SK-N-SH treated with all-trans-retinoic acid at 6 μM for 48 hours (cell line): ENCODE measurements around the gene EGFL8.

Experiments
- ATAC-seq: fragments of 200-7000 bp; cut with Tn5 transposase; 3 replicates; pipeline ENCODE4 v1.9.1; 2020; ENCODE audit warnings: mild to moderate bottlenecking, moderate library complexity
- ARNTL ChIP-seq: fragments of 450-650 bp; formaldehyde crosslinking; IDR thresholded peaks from 2 replicates; pipeline ENCODE4 v1.5.0; 2020; ENCODE audit warnings: low read depth, mild to moderate bottlenecking, moderate library complexity, borderline replicate concordance
- BACH2 ChIP-seq: fragments of 250-450 bp; sonication (Bioruptor Pico); IDR thresholded peaks from 2 replicates; pipeline ENCODE4 v1.9.0; 2021; ENCODE audit warnings: mild to moderate bottlenecking, borderline replicate concordance
- CSDC2 ChIP-seq: fragments of 250-450 bp; sonication (Bioruptor Pico); IDR thresholded peaks from 2 replicates; pipeline ENCODE4 v1.5.0; 2020; ENCODE audit warnings: mild to moderate bottlenecking, moderate library complexity
- ESRRG ChIP-seq: fragments of 250-450 bp; sonication (Bioruptor Pico); IDR thresholded peaks from 2 replicates; pipeline ENCODE4 v1.6.1; 2021; ENCODE audit warnings: mild to moderate bottlenecking
- GLIS3 ChIP-seq: fragments of 250-450 bp; sonication (Bioruptor Pico); IDR thresholded peaks from 2 replicates; pipeline ENCODE4 v1.5.0; 2020; ENCODE audit warnings: mild to moderate bottlenecking, moderate library complexity
- ISL1 ChIP-seq: fragments of 250-450 bp; sonication (Bioruptor Pico); IDR thresholded peaks from 2 replicates; pipeline ENCODE4 v2.1.2; 2022; ENCODE audit warnings: mild to moderate bottlenecking, moderate library complexity
- OSR1 ChIP-seq: fragments of 250-450 bp; sonication (Bioruptor Pico); IDR thresholded peaks from 2 replicates; pipeline ENCODE4 v1.8.0; 2022; ENCODE audit warnings: moderate library complexity, mild to moderate bottlenecking, inconsistent platforms
- PPARA ChIP-seq: fragments of 250-450 bp; sonication (Bioruptor Pico); IDR thresholded peaks from 2 replicates; pipeline ENCODE4 v1.5.0; 2020; ENCODE audit warnings: mild to moderate bottlenecking, borderline replicate concordance
- RARB ChIP-seq: fragments of 250-450 bp; sonication (Bioruptor Pico); IDR thresholded peaks from 2 replicates; pipeline ENCODE4 v1.8.0; 2021; ENCODE audit warnings: mild to moderate bottlenecking, moderate library complexity
- SNAI2 ChIP-seq: fragments of 250-450 bp; sonication (Bioruptor Pico); IDR thresholded peaks from 2 replicates; pipeline ENCODE4 v1.5.0; 2020; ENCODE audit warnings: mild to moderate bottlenecking, moderate library complexity
- TCF4 ChIP-seq: fragments of 250-450 bp; sonication (Bioruptor Pico); IDR thresholded peaks from 2 replicates; pipeline ENCODE4 v1.8.0; 2021; ENCODE audit warnings: mild to moderate bottlenecking, moderate library complexity, borderline replicate concordance
- TOX ChIP-seq: fragments of 250-450 bp; sonication (Bioruptor Pico); IDR thresholded peaks from 2 replicates; pipeline ENCODE4 v1.8.0; 2021; ENCODE audit warnings: mild to moderate bottlenecking, moderate library complexity, borderline replicate concordance
- ZC3H10 ChIP-seq: fragments of 250-450 bp; sonication (Bioruptor Pico); IDR thresholded peaks from 2 replicates; pipeline ENCODE4 v1.5.1; 2021; ENCODE audit warnings: mild to moderate bottlenecking, moderate library complexity
- ZFP3 ChIP-seq: fragments of 250-450 bp; sonication (Bioruptor Pico); IDR thresholded peaks from 2 replicates; pipeline ENCODE4 v1.5.0; 2020; ENCODE audit warnings: mild to moderate bottlenecking, moderate library complexity
- ZFP30 ChIP-seq: fragments of 450-650 bp; formaldehyde crosslinking; IDR thresholded peaks from 2 replicates; pipeline ENCODE4 v1.5.0; 2022; ENCODE audit warnings: mild to moderate bottlenecking, moderate library complexity
- ZNF565 ChIP-seq: fragments of 450-650 bp; formaldehyde crosslinking; conservative IDR thresholded peaks from 2 replicates; pipeline ENCODE4 v1.5.0; 2020; ENCODE audit warnings: low read depth, mild to moderate bottlenecking, moderate library complexity
- ZNF70 ChIP-seq: fragments of 450-650 bp; formaldehyde crosslinking; IDR thresholded peaks from 2 replicates; pipeline ENCODE4 v1.5.0; 2020; ENCODE audit warnings: mild to moderate bottlenecking, moderate library complexity
- TF ChIP-seq, protein P1 (sequence below): fragments of 250-450 bp; sonication (Bioruptor Pico); IDR thresholded peaks from 2 replicates; pipeline ENCODE4 v1.5.0; 2020; ENCODE audit warnings: mild to moderate bottlenecking, moderate library complexity
- TF ChIP-seq, protein P2 (sequence below): fragments of 250-450 bp; sonication (Bioruptor Pico); IDR thresholded peaks from 2 replicates; pipeline ENCODE4 v1.5.1; 2020; ENCODE audit warnings: low read depth, mild to moderate bottlenecking, moderate library complexity
- TF ChIP-seq, protein P3 (sequence below): fragments of 250-450 bp; sonication (Bioruptor Pico); IDR thresholded peaks from 2 replicates; pipeline ENCODE4 v1.8.0; 2020; ENCODE audit warnings: mild to moderate bottlenecking, moderate library complexity, borderline replicate concordance
- TF ChIP-seq, protein P4 (sequence below): fragments of 250-450 bp; sonication (Bioruptor Pico); IDR thresholded peaks from 2 replicates; pipeline ENCODE4 v1.8.0; 2021; ENCODE audit warnings: low read depth, mild to moderate bottlenecking, moderate library complexity, borderline replicate concordance

Gene EGFL8

DNA sequence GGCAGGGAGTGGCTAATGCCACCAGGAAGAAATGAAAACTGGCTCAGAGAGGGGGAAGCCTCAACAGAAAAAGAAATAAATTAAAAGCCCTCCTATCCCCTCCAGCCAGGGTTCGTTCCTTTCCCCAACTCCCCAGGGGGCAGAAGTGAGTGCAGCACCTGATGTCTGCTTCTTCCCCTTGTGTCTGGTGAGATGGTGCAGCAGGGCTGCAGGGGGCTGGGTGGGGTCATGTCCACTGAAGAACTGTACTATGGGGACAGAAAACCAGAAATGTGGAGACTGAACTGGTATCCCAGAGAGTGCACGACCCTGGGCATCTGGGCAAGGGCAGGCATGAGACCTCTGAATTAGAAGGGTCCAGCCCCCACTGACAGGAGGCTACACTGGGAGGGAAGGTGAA, 4.0 kb downstream of the EGFL8 start (continued):
- TF ChIP-seq, protein P1, sequence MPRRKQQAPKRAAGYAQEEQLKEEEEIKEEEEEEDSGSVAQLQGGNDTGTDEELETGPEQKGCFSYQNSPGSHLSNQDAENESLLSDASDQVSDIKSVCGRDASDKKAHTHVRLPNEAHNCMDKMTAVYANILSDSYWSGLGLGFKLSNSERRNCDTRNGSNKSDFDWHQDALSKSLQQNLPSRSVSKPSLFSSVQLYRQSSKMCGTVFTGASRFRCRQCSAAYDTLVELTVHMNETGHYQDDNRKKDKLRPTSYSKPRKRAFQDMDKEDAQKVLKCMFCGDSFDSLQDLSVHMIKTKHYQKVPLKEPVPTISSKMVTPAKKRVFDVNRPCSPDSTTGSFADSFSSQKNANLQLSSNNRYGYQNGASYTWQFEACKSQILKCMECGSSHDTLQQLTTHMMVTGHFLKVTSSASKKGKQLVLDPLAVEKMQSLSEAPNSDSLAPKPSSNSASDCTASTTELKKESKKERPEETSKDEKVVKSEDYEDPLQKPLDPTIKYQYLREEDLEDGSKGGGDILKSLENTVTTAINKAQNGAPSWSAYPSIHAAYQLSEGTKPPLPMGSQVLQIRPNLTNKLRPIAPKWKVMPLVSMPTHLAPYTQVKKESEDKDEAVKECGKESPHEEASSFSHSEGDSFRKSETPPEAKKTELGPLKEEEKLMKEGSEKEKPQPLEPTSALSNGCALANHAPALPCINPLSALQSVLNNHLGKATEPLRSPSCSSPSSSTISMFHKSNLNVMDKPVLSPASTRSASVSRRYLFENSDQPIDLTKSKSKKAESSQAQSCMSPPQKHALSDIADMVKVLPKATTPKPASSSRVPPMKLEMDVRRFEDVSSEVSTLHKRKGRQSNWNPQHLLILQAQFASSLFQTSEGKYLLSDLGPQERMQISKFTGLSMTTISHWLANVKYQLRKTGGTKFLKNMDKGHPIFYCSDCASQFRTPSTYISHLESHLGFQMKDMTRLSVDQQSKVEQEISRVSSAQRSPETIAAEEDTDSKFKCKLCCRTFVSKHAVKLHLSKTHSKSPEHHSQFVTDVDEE (CRISPR knock-in tag) = no peak
- no peak for TF ChIP-seq ZNF565 (CRISPR knock-in tag)
- TF ChIP-seq, protein P2, sequence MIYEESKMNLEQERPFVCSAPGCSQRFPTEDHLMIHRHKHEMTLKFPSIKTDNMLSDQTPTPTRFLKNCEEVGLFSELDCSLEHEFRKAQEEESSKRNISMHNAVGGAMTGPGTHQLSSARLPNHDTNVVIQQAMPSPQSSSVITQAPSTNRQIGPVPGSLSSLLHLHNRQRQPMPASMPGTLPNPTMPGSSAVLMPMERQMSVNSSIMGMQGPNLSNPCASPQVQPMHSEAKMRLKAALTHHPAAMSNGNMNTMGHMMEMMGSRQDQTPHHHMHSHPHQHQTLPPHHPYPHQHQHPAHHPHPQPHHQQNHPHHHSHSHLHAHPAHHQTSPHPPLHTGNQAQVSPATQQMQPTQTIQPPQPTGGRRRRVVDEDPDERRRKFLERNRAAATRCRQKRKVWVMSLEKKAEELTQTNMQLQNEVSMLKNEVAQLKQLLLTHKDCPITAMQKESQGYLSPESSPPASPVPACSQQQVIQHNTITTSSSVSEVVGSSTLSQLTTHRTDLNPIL (CRISPR knock-in tag) = no peak

DNA sequence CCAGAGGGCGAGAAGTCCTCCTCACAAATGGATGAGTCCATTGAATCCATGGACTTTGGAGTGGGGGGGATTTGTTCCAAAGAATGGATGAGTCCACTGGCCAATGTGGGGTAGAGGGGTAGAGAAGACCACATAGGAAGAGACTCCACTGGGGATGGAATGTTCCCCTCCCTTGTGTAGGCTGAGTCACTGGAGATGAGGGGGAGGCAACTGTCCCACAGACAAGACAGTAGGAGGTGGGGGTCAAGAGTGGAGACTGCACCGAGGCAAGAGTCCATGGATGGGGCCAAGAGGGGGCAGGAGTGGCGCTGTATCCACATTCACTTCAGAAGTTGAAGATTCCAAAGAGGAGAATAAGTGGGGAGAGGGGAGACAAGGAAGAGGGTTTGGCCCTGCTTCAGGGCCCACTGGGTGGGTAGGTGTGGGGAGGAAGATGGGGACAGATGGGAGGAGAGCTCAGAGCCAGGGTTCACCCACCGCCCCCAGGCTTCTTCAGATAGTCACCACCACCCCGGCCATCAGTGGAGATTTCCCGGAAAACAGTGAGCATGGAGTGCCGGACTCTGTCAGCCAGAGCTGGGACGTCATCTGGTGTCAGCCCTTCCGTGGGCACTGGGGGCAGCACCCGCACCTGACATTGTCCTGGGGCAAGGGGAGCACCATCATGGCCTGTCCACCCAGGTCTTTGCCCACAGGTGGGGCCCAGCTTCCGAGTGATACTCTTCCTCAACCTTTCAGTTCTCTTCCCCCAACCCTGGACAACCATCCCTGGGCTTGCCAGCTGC, 4.6 kb downstream of the EGFL8 start:
- ATAC-seq = 0 out of 3 replicates have a peak, but pooled peaks have one; percentile 11
- no peak for TF ChIP-seq ISL1 (CRISPR knock-in tag)
- no peak for TF ChIP-seq TOX
- TF ChIP-seq ESRRG (CRISPR knock-in tag) = no peak

DNA sequence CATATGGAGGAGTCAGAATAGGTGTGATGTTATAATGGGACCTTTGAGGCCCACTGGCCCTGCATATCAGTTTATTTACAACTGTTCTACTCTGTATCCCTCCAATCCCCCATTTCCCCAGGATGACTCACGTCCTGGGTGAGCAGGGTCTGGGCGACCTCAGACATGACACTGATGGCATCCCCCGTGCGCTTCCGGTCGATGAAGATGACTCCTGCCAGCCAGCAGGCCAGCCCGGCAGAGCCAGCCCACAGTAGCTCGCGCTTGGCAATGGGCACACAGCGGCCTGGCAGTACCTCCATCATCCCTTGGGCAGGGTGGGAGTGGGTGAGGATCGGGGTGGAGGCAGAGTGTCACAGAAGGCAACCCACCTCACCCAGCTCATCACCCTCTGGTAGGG, 5.9 kb downstream of the EGFL8 start:
- TF ChIP-seq ARNTL (no peak), ZC3H10 (CRISPR knock-in tag) (no peak), ZFP3 (CRISPR knock-in tag) (no peak), RARB (CRISPR knock-in tag) (no peak), CSDC2 (no peak), TCF4 (CRISPR knock-in tag) (no peak), PPARA (CRISPR knock-in tag) (no peak)
- TF ChIP-seq, protein P3, sequence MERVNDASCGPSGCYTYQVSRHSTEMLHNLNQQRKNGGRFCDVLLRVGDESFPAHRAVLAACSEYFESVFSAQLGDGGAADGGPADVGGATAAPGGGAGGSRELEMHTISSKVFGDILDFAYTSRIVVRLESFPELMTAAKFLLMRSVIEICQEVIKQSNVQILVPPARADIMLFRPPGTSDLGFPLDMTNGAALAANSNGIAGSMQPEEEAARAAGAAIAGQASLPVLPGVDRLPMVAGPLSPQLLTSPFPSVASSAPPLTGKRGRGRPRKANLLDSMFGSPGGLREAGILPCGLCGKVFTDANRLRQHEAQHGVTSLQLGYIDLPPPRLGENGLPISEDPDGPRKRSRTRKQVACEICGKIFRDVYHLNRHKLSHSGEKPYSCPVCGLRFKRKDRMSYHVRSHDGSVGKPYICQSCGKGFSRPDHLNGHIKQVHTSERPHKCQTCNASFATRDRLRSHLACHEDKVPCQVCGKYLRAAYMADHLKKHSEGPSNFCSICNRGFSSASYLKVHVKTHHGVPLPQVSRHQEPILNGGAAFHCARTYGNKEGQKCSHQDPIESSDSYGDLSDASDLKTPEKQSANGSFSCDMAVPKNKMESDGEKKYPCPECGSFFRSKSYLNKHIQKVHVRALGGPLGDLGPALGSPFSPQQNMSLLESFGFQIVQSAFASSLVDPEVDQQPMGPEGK (CRISPR knock-in tag) = no peak
- no peak for ATAC-seq

DNA sequence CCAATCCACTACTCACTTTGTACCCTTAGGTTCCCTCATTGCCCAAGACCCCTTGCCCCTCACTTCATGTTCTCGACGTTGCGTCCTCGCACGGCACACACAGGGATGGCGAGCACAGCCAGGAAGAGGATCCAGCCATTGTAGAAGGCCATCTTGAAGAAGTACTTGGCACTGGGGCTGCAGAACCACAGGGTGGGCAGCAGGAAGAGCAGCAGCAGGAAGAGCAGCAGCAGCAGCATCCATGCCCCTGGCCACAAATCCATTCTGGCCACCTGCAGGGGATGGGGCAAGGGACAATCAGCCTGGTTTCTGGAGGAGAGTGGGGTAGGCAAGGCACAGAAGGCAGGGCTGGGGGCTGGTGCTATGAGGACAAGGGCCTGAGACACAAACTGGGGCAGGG, 6.8 kb downstream of the EGFL8 start:
- ATAC-seq = no peak
- TF ChIP-seq TCF4 (CRISPR knock-in tag) (no peak), ZFP3 (CRISPR knock-in tag) (no peak), ZNF70 (CRISPR knock-in tag) (no peak), ZFP30 (CRISPR knock-in tag) (no peak), PPARA (CRISPR knock-in tag) (no peak), RARB (CRISPR knock-in tag) (no peak), SNAI2 (CRISPR knock-in tag) (no peak), GLIS3 (CRISPR knock-in tag) (no peak)

DNA sequence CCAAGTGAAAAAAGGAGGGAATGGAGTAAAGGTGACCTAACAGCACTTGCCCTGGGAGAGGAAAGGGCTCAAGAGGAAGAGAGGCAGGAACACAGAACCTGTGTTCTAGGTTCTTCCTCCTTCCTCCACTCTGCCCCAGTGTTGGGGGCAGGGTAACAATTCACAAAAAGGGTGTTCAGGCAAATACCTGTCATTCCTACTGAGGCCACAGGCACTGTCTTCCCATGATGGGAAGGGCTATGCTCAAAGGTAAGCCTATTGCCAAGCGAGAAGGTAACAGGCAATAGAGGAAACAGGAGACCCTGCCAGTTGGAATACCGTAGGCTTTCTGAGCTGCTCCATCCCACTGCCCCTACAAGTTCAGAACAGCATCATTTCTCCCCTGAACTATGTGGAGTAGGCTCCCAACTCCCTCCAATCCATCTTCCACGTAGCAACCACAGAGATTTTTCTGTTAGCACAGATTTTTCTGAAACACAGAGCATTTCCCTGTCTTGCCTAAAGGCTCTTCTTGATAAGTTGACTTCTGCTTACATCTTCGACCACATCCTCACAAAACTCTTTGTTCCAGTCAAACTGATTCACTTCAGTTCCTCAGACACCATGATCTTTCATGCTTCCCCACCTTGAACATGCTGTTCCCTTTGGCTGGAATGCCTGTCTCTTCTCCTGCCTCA, 8.8 kb downstream of the EGFL8 start:
- ATAC-seq = no peak
- TF ChIP-seq SNAI2 (CRISPR knock-in tag) (no peak), BACH2 (CRISPR knock-in tag) (no peak), GLIS3 (CRISPR knock-in tag) (no peak), TCF4 (CRISPR knock-in tag) (no peak), TOX (no peak), ZC3H10 (CRISPR knock-in tag) (no peak), ESRRG (CRISPR knock-in tag) (no peak), PPARA (CRISPR knock-in tag) (no peak), RARB (CRISPR knock-in tag) (no peak), ZFP30 (CRISPR knock-in tag) (no peak), OSR1 (CRISPR knock-in tag) (no peak)
- TF ChIP-seq, protein P3 (CRISPR knock-in tag) = no peak
- TF ChIP-seq, protein P2 (CRISPR knock-in tag) = no peak
- TF ChIP-seq, protein P4, sequence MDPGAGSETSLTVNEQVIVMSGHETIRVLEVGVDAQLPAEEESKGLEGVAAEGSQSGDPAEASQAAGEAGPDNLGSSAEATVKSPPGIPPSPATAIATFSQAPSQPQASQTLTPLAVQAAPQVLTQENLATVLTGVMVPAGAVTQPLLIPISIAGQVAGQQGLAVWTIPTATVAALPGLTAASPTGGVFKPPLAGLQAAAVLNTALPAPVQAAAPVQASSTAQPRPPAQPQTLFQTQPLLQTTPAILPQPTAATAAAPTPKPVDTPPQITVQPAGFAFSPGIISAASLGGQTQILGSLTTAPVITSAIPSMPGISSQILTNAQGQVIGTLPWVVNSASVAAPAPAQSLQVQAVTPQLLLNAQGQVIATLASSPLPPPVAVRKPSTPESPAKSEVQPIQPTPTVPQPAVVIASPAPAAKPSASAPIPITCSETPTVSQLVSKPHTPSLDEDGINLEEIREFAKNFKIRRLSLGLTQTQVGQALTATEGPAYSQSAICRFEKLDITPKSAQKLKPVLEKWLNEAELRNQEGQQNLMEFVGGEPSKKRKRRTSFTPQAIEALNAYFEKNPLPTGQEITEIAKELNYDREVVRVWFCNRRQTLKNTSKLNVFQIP (CRISPR knock-in tag) = no peak
